Islet precursor cell (in vitro differentiated cells): ENCODE data around the gene RBMX.

Source experiments
- DNase-seq: peaks from one replicate; pipeline ENCODE4 v3.0.0-alpha.2; 2018

Gene RBMX

DNA sequence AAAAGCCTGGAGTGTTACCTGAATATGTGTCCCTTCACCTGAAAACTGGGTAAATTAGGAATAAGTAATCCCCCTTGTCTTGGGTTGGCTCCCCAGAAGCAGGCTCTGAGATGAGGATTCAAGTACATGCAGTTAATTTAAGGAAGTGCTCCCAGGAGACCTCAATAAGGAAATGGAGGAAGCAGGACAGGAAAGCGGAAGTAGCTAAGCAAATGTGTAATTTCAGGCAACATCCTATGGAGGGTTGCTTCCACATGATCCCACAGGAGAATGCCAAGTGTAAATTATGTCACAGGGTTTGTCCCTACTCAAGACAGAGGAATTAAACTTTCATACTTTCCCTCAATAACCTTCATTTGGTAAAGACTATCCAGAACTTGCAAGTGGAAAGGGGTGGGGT lies 51.7 kb downstream of the RBMX start:
- DNase-seq: no peak

DNA sequence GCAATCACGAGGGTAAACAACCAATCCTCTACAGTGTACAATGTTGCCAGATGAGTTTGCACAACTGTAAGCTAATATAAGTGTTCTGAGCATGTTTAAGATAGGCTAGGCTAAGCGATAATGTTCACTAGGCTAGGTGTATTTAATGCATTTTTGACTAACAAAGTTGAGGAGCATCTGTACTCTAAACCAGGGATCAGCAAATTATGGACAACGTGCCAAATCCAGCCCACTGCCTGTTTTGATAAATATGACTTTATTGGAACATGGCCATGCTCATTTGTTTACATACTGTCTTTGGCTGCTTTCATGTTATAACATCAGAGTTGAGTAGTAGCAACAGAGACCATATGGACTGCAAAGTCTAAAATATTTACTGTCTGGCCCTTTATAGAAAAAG lies 53.5 kb downstream of the RBMX start:
- DNase-seq: no peak

DNA sequence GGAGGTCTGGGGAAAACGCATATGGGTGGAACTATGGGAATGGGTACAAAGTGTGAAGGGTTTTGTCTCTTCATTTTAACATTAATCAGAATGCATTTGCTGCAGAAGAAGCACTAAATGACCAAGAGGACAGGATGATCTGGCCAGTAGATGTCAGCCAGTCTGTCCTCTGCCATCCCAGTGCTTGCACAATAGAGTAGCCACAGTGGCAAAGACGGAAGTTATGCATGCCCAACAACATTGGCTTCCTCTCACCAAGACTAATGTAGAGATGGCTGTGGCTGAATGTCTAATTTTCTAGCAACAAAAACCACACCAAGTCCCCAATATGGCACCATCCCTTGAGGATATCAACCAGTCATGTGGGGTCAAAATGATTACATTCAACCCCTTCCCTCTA lies 54.8 kb downstream of the RBMX start:
- no peak for DNase-seq
